H1 (cell line): Measurements from ENCODE around the gene BRD7. TPM values are rescaled to one million over a fixed set of nuclear protein-coding genes. Genes with fewer than 3 reads are reported as not detected.

Source experiments
- CTCF ChIA-PET: fragments of 300-600 bp; sonication (Branson Sonifier 250); formaldehyde crosslinking; loops from one replicate; lab custom pipeline; 2021; ENCODE audit not compliant: partially characterized antibody; lab: Charles Lee
- POLR2A ChIA-PET: fragments of 300-600 bp; sonication (Branson Sonifier 250); formaldehyde crosslinking; loops from one replicate; lab custom pipeline; 2021; ENCODE audit warnings: inconsistent platforms; ENCODE audit not compliant: partially characterized antibody; lab: Charles Lee
- DNase-seq, 2 experiments: peaks; one replicate each; pipeline versions ENCODE4 v3.0.0 to v3.0.0-alpha.2; 2010 to 2022; ENCODE audit warnings: low spot score in 2 of 2, low read depth in 1 of 2, mixed read lengths in 1 of 2
- FAIRE-seq: peaks from 2 replicates; lab custom pipeline; 2011; peaks lifted over from hg19 to GRCh38; lab: Jason Lieb, UNC
- H2AFZ ChIP-seq: 2 replicates; pipeline ENCODE4 v1.8.1; 2012; ENCODE audit warnings: low read length, inconsistent platforms
- H2AK5ac ChIP-seq: 2 replicates; pipeline ENCODE4 v1.6.1; 2013; ENCODE audit warnings: low read depth, low read length
- H2BK120ac ChIP-seq: replicated peaks from 2 replicates; pipeline ENCODE3; 2013; ENCODE audit warnings: low read depth, low read length, inconsistent platforms
- H2BK12ac ChIP-seq: 2 replicates; pipeline ENCODE4 v1.6.1; 2013; ENCODE audit warnings: low read depth, low read length
- H2BK15ac ChIP-seq: 2 replicates; pipeline ENCODE4 v1.6.1; 2013; ENCODE audit warnings: low read length
- H2BK20ac ChIP-seq: 2 replicates; pipeline ENCODE4 v1.6.1; 2013; ENCODE audit warnings: low read length
- H2BK5ac ChIP-seq: 2 replicates; pipeline ENCODE4 v1.6.1; 2013; ENCODE audit warnings: low read depth, low read length
- H3K14ac ChIP-seq: 2 replicates; pipeline ENCODE4 v1.6.1; 2013; ENCODE audit warnings: inconsistent platforms; ENCODE audit not compliant: insufficient read length
- H3K18ac ChIP-seq: 2 replicates; pipeline ENCODE4 v1.6.1; 2013; ENCODE audit warnings: low read length; ENCODE audit errors: extremely low read depth
- H3K23ac ChIP-seq: 2 replicates; pipeline ENCODE4 v1.6.1; 2013; ENCODE audit warnings: inconsistent platforms; ENCODE audit not compliant: insufficient read length
- H3K23me2 ChIP-seq: 2 replicates; pipeline ENCODE4 v1.6.1; 2013; ENCODE audit warnings: low read depth, low read length
- H3K27ac ChIP-seq: 2 replicates; pipeline ENCODE4 v1.6.1; 2011; ENCODE audit warnings: low read depth, low read length, inconsistent platforms
- H3K27me3 ChIP-seq, 4 experiments: replicated peaks in 1 of 4; 1 replicate in 1 of 4; 2 replicates in 3 of 4; pipeline versions ENCODE4 v1.6.1 to v1.8.1; 2011 to 2013; ENCODE audit warnings: low read length in 3 of 4, mild to moderate bottlenecking in 3 of 4, inconsistent platforms in 2 of 4, mixed read lengths in 2 of 4, moderate library complexity in 1 of 4; ENCODE audit not compliant: control insufficient read depth in 3 of 4, insufficient read depth in 3 of 4; ENCODE audit errors: extremely low read depth in 1 of 4
- H3K36me3 ChIP-seq, 4 experiments: 2 replicates each; pipeline versions ENCODE4 v1.6.1 to v1.8.1; 2011 to 2013; ENCODE audit warnings: mild to moderate bottlenecking in 4 of 4, low read length in 3 of 4, moderate library complexity in 2 of 4, control low read depth in 1 of 4, inconsistent platforms in 1 of 4; ENCODE audit not compliant: insufficient read depth in 4 of 4, control insufficient read depth in 2 of 4
- H3K4ac ChIP-seq: replicated peaks from 2 replicates; pipeline ENCODE3; 2013; ENCODE audit warnings: low read length, low read depth, mixed read lengths, inconsistent platforms; ENCODE audit not compliant: insufficient read length
- H3K4me1 ChIP-seq, 4 experiments: replicated peaks in 1 of 4; 1 replicate in 1 of 4; 2 replicates in 3 of 4; pipeline versions ENCODE4 v1.6.1 to v1.8.1; 2011 to 2013; ENCODE audit warnings: low read length in 3 of 4, inconsistent platforms in 2 of 4, mixed read lengths in 1 of 4; ENCODE audit not compliant: insufficient read depth in 4 of 4, control insufficient read depth in 3 of 4
- H3K4me2 ChIP-seq, 2 experiments: 2 replicates each; pipeline versions ENCODE4 v1.6.1 to v1.8.1; 2011 to 2013; ENCODE audit warnings: low read depth in 2 of 2, low read length in 2 of 2, control low read depth in 1 of 2, inconsistent platforms in 1 of 2, mild to moderate bottlenecking in 1 of 2; ENCODE audit not compliant: insufficient read depth in 1 of 2
- H3K4me3 ChIP-seq, 4 experiments: fragments of 200-600, 300-600 bp in 1 of 4; sonication (generic), shearing (Covaris generic), sonication (Bioruptor Twin) in 1 of 4; 2 replicates each; pipeline versions ENCODE4 v1.5.1 to v1.8.1; 2011 to 2016; ENCODE audit warnings: low read length in 4 of 4, low read depth in 3 of 4, control low read depth in 2 of 4, inconsistent platforms in 2 of 4, mild to moderate bottlenecking in 2 of 4, mixed read lengths in 1 of 4, moderate library complexity in 1 of 4; ENCODE audit not compliant: insufficient read depth in 2 of 4; ENCODE audit errors: extremely low read depth in 1 of 4
- H3K56ac ChIP-seq: replicated peaks from 2 replicates; pipeline ENCODE3; 2013; ENCODE audit warnings: low read depth, mild to moderate bottlenecking, mixed read lengths, low read length, inconsistent platforms; ENCODE audit not compliant: insufficient read length
- H3K79me1 ChIP-seq: 2 replicates; pipeline ENCODE4 v1.6.1; 2013; ENCODE audit warnings: low read depth, low read length, control low read depth
- H3K79me2 ChIP-seq, 2 experiments: 2 replicates each; pipeline versions ENCODE4 v1.6.1 to v1.8.1; 2012 to 2013; ENCODE audit warnings: low read length in 2 of 2, mild to moderate bottlenecking in 2 of 2, inconsistent platforms in 1 of 2; ENCODE audit not compliant: insufficient read depth in 2 of 2, control insufficient read depth in 1 of 2
- H3K9ac ChIP-seq, 4 experiments: replicated peaks in 1 of 4; 1 replicate in 1 of 4; 2 replicates in 3 of 4; pipeline versions ENCODE4 v1.6.1 to v1.8.1; 2011 to 2013; ENCODE audit warnings: low read depth in 3 of 4, low read length in 3 of 4, control low read depth in 2 of 4, mild to moderate bottlenecking in 2 of 4, moderate library complexity in 2 of 4, inconsistent platforms in 1 of 4; ENCODE audit errors: extremely low read depth in 1 of 4
- H3K9me3 ChIP-seq, 2 experiments: 2 replicates each; pipeline versions ENCODE4 v1.6.1 to v1.8.1; 2012 to 2013; ENCODE audit warnings: mild to moderate bottlenecking in 2 of 2, moderate library complexity in 2 of 2, control low read depth in 1 of 2, inconsistent platforms in 1 of 2, low read depth in 1 of 2, low read length in 1 of 2, mixed read lengths in 1 of 2; ENCODE audit not compliant: insufficient read depth in 2 of 2
- H4K20me1 ChIP-seq, 2 experiments: replicated peaks in 1 of 2; 2 replicates each; pipeline versions ENCODE3 to v1.8.1; 2011 to 2013; ENCODE audit warnings: inconsistent platforms in 2 of 2, low read length in 2 of 2, mild to moderate bottlenecking in 1 of 2; ENCODE audit not compliant: insufficient read depth in 2 of 2, control insufficient read depth in 1 of 2
- H4K5ac ChIP-seq: 2 replicates; pipeline ENCODE4 v1.6.1; 2013; ENCODE audit warnings: low read length, low read depth, mixed read lengths, inconsistent platforms; ENCODE audit not compliant: insufficient read length
- H4K8ac ChIP-seq: 2 replicates; pipeline ENCODE4 v1.8.0; 2013; ENCODE audit warnings: mild to moderate bottlenecking, moderate library complexity, low read length, inconsistent platforms; ENCODE audit not compliant: insufficient read depth; ENCODE audit errors: extremely low read depth
- H4K91ac ChIP-seq: replicated peaks from 2 replicates; pipeline ENCODE3; 2013; ENCODE audit warnings: low read length, mixed read lengths, inconsistent platforms; ENCODE audit not compliant: insufficient read length
- NANOG ChIP-seq: IDR thresholded peaks from 2 replicates; pipeline ENCODE4 v1.6.1; 2011; ENCODE audit warnings: low read length, low read depth, mild to moderate bottlenecking, inconsistent platforms; ENCODE audit not compliant: insufficient read depth, poor library complexity, severe bottlenecking
- RBBP5 ChIP-seq: IDR thresholded peaks from 2 replicates; pipeline ENCODE4 v1.7.1; 2012; ENCODE audit warnings: low read depth, mild to moderate bottlenecking, inconsistent platforms, low read length, moderate library complexity, borderline replicate concordance
- SIN3A ChIP-seq, 2 experiments: IDR thresholded peaks in 1 of 2; conservative IDR thresholded peaks in 1 of 2; 2 replicates each; pipeline ENCODE4 v1.6.1; 2011 to 2012; ENCODE audit warnings: low read length in 2 of 2, improper control_type of control experiment in 1 of 2, low read depth in 1 of 2, mild to moderate bottlenecking in 1 of 2
- whole genome bisulfite sequencing, 2 experiments: shearing (Covaris generic) in 1 of 2; methylation state at CpG; one replicate each; pipeline versions ENCODE4 v1.1.6 to v1.1.7; 2013 to 2015; ENCODE audit warnings: low lambda C conversion rate in 2 of 2, mixed read lengths in 2 of 2, inconsistent platforms in 1 of 2, low coverage in 1 of 2, missing lambda C conversion rate in 1 of 2; ENCODE audit not compliant: insufficient replicate concordance in 2 of 2, insufficient coverage in 1 of 2, insufficient read length in 1 of 2; ENCODE audit errors: extremely low coverage in 1 of 2, missing lambda C conversion rate in 1 of 2; 5-methylcytosine and 5-hydroxymethylcytosine counted together
- polyA plus RNA-seq, 7 experiments: library from polyadenylated mRNA; depleted of rRNA in 3 of 7; stranded (reverse) in 5 of 7; unstranded in 2 of 7; fragments of >200 nt in 5 of 7; fragments of 200-250 nt in 2 of 7; gene quantifications; 1 replicate in 5 of 7; 2 replicates in 1 of 7; 4 replicates in 1 of 7; pipeline versions ENCODE4 v1.2.1 to v1.2.3, GENCODE V29; 2011 to 2013; ENCODE audit warnings: missing spikeins in 2 of 7, mixed read lengths in 2 of 7
- total RNA-seq: library from RNA; stranded (reverse); fragmentation: NEBNext Ultra II Directional; extraction: Animal tissue kit (Norgen Biotek cat#: 25700); gene quantifications from 2 replicates; pipeline ENCODE4 v1.2.1, GENCODE V29; 2021

BRD7 gene
- total and polyA plus RNA-seq, 2 of the 8 experiments (the other 6 are each of a cell fraction or from before 2014, with no cell fraction given), result 42.5 to 120 TPM

GRCh38 chr16:50291719-50292565 is 76.8 kb downstream of the BRD7 start:
- no peak for FAIRE-seq
- Histone ChIP-seq H3K79me2 (no peaks in the 10 kb centered on the region), H3K79me1 (no peaks in the 10 kb centered on the region; the same call in 1 of the 2 replicates), H2AK5ac (no peak overlapping the region), H3K4me1 (no peaks in the 10 kb centered on the region), H3K9ac (no peak overlapping the region), H4K8ac (no peak overlapping the region), H3K4ac (no peak overlapping the region), H4K91ac (no peak overlapping the region), H3K18ac (no peak overlapping the region), H3K27me3 (no peaks in the 10 kb centered on the region), H2BK120ac (no peak overlapping the region), H3K4me2 (no peak overlapping the region), H2AFZ (no peak overlapping the region), H2BK12ac (no peak overlapping the region), H3K14ac (no peak overlapping the region), H4K20me1 (peaks cover 0 to 2% of the 10 kb centered on the region in 2 experiments), H3K23me2 (no peaks in the 10 kb centered on the region), H3K9me3 (no peaks in the 10 kb centered on the region), H4K5ac (no peak overlapping the region), H2BK5ac (no peak overlapping the region), H2BK15ac (no peak overlapping the region), H3K4me3 (no peak overlapping the region), H3K23ac (no peak overlapping the region), H3K56ac (no peak overlapping the region), H3K27ac (no peak overlapping the region), H3K36me3 (no peaks in the 10 kb centered on the region), H2BK20ac (no peak overlapping the region)
- ChIA-PET POLR2A (no interaction called here), CTCF (interaction anchor here (0.6 to 0.7 kb wide), 2 partner anchors 38 to 60 kb away, joined by 3 read pairs; no protein-coding TSS in a partner anchor)
- no peak for TF ChIP-seq SIN3A (conservative IDR thresholded peaks at IDR 0.05 in 1 of 2, IDR thresholded peaks at IDR 0.05 in 1 of 2; ENCODE audit: low read depth in 1 of 2, low read length in 2 of 2)
- no peak for TF ChIP-seq NANOG
- no peak for TF ChIP-seq RBBP5
- no peak for DNase-seq
- WGBS, 2 experiments, result 92% methylated on average over 25 of the region's 26 CpGs; no CpG with 5 or more reads in 1 of the 2 experiments
